Measurements from ENCODE around the gene TCF23. TPM values are rescaled to one million over a fixed set of nuclear protein-coding genes. Genes with fewer than 3 reads are reported as not detected.
"Not testable (repeated sequence)": the region's sequence is repeated elsewhere in the genome, so short reads cannot be mapped to it uniquely, and the experiment has no call there.

Gene TCF23
- polyA plus RNA-seq (2013, experiment 1 of 2; ENCODE audit: insufficient read length) = not detected
- 0.02 TPM for polyA plus RNA-seq (2013, experiment 2 of 2; ENCODE audit: insufficient read length)

GRCh38 chr2:27148801-27149439, at the start of gene TCF23:
Gene TCF23 (plus strand): TSS chr2:27149004. CDS start chr2:27149134, 130 bp downstream.
- DNase-seq = no peak

GRCh38 chr2:27099334-27099955, 49.4 kb upstream of the TCF23 start:
- DNase-seq = no peak

- DNase-seq = no peak
Observed at GRCh38 chr2:27100036-27100435, 48.8 kb upstream of the TCF23 start.

GRCh38 chr2:27102329-27102728, 46.5 kb upstream of the TCF23 start:
- no peak for DNase-seq

- DNase-seq = no peak
Observed at GRCh38 chr2:27105981-27106380, 42.8 kb upstream of the TCF23 start.

GRCh38 chr2:27108221-27108620, 40.6 kb upstream of the TCF23 start:
- no peak for DNase-seq

GRCh38 chr2:27109083-27109482, 39.7 kb upstream of the TCF23 start:
- DNase-seq = no peak

GRCh38 chr2:27110603-27111352, 38.0 kb upstream of the TCF23 start:
- not testable (repeated sequence) for DNase-seq

GRCh38 chr2:27111392-27112078, 37.3 kb upstream of the TCF23 start:
- DNase-seq = not testable (repeated sequence)

GRCh38 chr2:27115519-27115918, 33.3 kb upstream of the TCF23 start:
- no peak for DNase-seq

GRCh38 chr2:27117995-27118524, 30.7 kb upstream of the TCF23 start:
- DNase-seq = no peak

- DNase-seq = no peak
Observed at GRCh38 chr2:27118525-27119329, 30.1 kb upstream of the TCF23 start, which contains the start of gene CGREF1. Gene CGREF1 (minus strand): TSS chr2:27119128. CDS start chr2:27104366, 14,762 bp downstream.

GRCh38 chr2:27119330-27119670, 29.5 kb upstream of the TCF23 start:
- not testable (repeated sequence) for DNase-seq

GRCh38 chr2:27121906-27122305, 26.9 kb upstream of the TCF23 start:
- no peak for DNase-seq

- no peak for DNase-seq
Observed at GRCh38 chr2:27122791-27123190, 26.0 kb upstream of the TCF23 start.

- no peak for DNase-seq
Observed at GRCh38 chr2:27123302-27124150, 25.3 kb upstream of the TCF23 start, which contains the start of gene ABHD1. Gene ABHD1 (plus strand): TSS chr2:27123815. CDS start chr2:27123949, 134 bp downstream.

GRCh38 chr2:27125104-27125503, 23.7 kb upstream of the TCF23 start:
- no peak for DNase-seq

GRCh38 chr2:27126252-27126710, 22.5 kb upstream of the TCF23 start:
- DNase-seq = no peak

- no peak for DNase-seq
Observed at GRCh38 chr2:27127883-27128667, 20.7 kb upstream of the TCF23 start.
